GM21786 (cell line): ENCODE results near the gene COPRS.
"Not testable (repeated sequence)": the region's sequence is repeated elsewhere in the genome, so short reads cannot be mapped to it uniquely, and the experiment has no call there.

Experiments used
- ATAC-seq: cut with Tn5 transposase; IDR thresholded peaks from one replicate; pipeline ENCODE4 v1.9.1; 2021; ENCODE audit not compliant: unreplicated experiment

Gene COPRS

GRCh38 chr17:31809876-31810275 lies 49.2 kb downstream of the COPRS start:
- not testable (repeated sequence) for ATAC-seq

- ATAC-seq = no peak
Measured at GRCh38 chr17:31808521-31809050, 50.5 kb downstream of the COPRS start.

- no peak for ATAC-seq
Measured at GRCh38 chr17:31807846-31808245, 51.2 kb downstream of the COPRS start.

- ATAC-seq = no peak
Measured at GRCh38 chr17:31806921-31807320, 52.1 kb downstream of the COPRS start.

- no peak for ATAC-seq
Measured at GRCh38 chr17:31803494-31804213, 55.4 kb downstream of the COPRS start.

- no peak for ATAC-seq
Measured at GRCh38 chr17:31802502-31802901, 56.5 kb downstream of the COPRS start.
